Ishikawa (cell line): ENCODE measurements around the gene NR1D2.

Experiments used
- CEBPB ChIP-seq: IDR thresholded peaks from 2 replicates; pipeline ENCODE4 v1.6.1; 2012
- CREB1 ChIP-seq: IDR thresholded peaks from 2 replicates; pipeline ENCODE4 v1.6.1; 2012; ENCODE audit warnings: low read depth
- EGR1 ChIP-seq: IDR thresholded peaks from 2 replicates; pipeline ENCODE4 v1.6.1; 2012
- EP300 ChIP-seq: IDR thresholded peaks from 2 replicates; pipeline ENCODE4 v1.6.1; 2012; ENCODE audit warnings: borderline replicate concordance
- FOXM1 ChIP-seq: IDR thresholded peaks from 2 replicates; pipeline ENCODE4 v1.6.1; 2012; ENCODE audit warnings: low read depth, borderline replicate concordance
- NFIC ChIP-seq: IDR thresholded peaks from 2 replicates; pipeline ENCODE4 v1.6.1; 2012
- RAD21 ChIP-seq: IDR thresholded peaks from 2 replicates; pipeline ENCODE4 v1.6.1; 2012; ENCODE audit warnings: low read depth
- TAF1 ChIP-seq: IDR thresholded peaks from 2 replicates; pipeline ENCODE4 v1.6.1; 2012; ENCODE audit warnings: low read depth, mild to moderate bottlenecking
- TCF12 ChIP-seq: IDR thresholded peaks from 2 replicates; pipeline ENCODE4 v1.6.1; 2012; ENCODE audit warnings: low read depth
- TEAD4 ChIP-seq: IDR thresholded peaks from 2 replicates; pipeline ENCODE4 v1.6.1; 2012
- YY1 ChIP-seq: IDR thresholded peaks from 2 replicates; pipeline ENCODE4 v1.6.1; 2012; ENCODE audit warnings: low read depth
- TF ChIP-seq, protein P1 (sequence below): IDR thresholded peaks from 2 replicates; pipeline ENCODE4 v1.6.1; 2012
- TF ChIP-seq, protein P2 (sequence below): IDR thresholded peaks from 2 replicates; pipeline ENCODE4 v1.6.1; 2012
- TF ChIP-seq, protein P3 (sequence below): IDR thresholded peaks from 2 replicates; pipeline ENCODE4 v1.6.1; 2012; ENCODE audit warnings: low read depth, mild to moderate bottlenecking

DNA sequence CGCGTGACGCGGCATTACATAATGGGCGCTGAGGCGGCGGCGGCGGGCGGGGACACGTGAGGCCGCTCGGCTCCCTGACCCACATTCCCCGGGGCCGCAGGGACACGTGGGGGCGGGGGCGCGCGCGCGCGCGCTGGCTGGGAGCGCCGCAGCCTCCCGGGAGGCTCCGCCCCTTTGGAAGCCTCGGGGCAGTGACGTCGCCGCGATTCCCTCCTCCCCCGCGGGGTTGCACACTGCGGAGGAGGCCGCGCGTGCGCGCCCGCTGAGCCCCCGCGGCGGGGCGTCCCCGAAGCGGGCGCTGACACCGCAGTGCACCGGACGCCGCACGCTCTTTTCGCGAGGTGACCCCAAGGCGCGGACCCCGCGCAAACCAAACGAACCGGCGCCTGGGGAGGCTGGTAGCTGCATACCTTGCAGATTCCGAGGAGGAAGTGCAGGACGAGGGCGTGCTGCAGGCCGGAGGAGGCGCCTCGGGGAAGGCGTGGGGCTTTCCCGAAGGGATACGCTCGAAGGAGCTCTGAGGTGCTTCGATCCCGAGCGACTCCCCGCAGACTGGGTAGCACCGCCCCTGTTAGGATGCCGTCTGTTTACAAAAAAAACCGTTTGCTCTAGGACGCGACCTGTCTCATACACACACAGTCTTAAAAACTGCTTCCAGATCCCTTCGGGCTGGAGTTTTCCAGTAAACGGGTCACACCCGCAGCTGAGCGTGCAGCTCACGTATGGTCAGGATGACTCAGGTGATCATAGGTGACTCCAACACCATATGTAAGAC is 1.0 kb downstream of the NR1D2 start:
- no peak for TF ChIP-seq CEBPB
- TF ChIP-seq, protein P1, sequence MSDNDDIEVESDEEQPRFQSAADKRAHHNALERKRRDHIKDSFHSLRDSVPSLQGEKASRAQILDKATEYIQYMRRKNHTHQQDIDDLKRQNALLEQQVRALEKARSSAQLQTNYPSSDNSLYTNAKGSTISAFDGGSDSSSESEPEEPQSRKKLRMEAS = no peak; the same call in 1 of the 2 replicates
- no peak for TF ChIP-seq RAD21
- no peak for TF ChIP-seq YY1
- TF ChIP-seq TEAD4 = peak; percentile 73
- TF ChIP-seq NFIC = 0 out of 2 replicates have a peak, but pooled peaks have one; percentile 5
- TF ChIP-seq, protein P2, sequence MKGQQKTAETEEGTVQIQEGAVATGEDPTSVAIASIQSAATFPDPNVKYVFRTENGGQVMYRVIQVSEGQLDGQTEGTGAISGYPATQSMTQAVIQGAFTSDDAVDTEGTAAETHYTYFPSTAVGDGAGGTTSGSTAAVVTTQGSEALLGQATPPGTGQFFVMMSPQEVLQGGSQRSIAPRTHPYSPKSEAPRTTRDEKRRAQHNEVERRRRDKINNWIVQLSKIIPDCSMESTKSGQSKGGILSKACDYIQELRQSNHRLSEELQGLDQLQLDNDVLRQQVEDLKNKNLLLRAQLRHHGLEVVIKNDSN = peak; percentile 92
- peak; percentile 92 for TF ChIP-seq EGR1
- TF ChIP-seq, protein P3, sequence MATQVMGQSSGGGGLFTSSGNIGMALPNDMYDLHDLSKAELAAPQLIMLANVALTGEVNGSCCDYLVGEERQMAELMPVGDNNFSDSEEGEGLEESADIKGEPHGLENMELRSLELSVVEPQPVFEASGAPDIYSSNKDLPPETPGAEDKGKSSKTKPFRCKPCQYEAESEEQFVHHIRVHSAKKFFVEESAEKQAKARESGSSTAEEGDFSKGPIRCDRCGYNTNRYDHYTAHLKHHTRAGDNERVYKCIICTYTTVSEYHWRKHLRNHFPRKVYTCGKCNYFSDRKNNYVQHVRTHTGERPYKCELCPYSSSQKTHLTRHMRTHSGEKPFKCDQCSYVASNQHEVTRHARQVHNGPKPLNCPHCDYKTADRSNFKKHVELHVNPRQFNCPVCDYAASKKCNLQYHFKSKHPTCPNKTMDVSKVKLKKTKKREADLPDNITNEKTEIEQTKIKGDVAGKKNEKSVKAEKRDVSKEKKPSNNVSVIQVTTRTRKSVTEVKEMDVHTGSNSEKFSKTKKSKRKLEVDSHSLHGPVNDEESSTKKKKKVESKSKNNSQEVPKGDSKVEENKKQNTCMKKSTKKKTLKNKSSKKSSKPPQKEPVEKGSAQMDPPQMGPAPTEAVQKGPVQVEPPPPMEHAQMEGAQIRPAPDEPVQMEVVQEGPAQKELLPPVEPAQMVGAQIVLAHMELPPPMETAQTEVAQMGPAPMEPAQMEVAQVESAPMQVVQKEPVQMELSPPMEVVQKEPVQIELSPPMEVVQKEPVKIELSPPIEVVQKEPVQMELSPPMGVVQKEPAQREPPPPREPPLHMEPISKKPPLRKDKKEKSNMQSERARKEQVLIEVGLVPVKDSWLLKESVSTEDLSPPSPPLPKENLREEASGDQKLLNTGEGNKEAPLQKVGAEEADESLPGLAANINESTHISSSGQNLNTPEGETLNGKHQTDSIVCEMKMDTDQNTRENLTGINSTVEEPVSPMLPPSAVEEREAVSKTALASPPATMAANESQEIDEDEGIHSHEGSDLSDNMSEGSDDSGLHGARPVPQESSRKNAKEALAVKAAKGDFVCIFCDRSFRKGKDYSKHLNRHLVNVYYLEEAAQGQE = no peak
- no peak for TF ChIP-seq TAF1
- TF ChIP-seq TCF12 = peak; percentile 13; the same call in 1 of the 2 replicates
- 0 out of 2 replicates have a peak, but pooled peaks have one; percentile 38 for TF ChIP-seq EP300
- no peak; the same call in none of the 2 replicates for TF ChIP-seq CREB1
- TF ChIP-seq FOXM1 = no peak
